ENCODE data around the gene ENOX2. TPM values are rescaled to one million over a fixed set of nuclear protein-coding genes. Genes with fewer than 3 reads are reported as not detected.
"Not testable (repeated sequence)": the region's sequence is repeated elsewhere in the genome, so short reads cannot be mapped to it uniquely, and the experiment has no call there.

Gene ENOX2, protein sequence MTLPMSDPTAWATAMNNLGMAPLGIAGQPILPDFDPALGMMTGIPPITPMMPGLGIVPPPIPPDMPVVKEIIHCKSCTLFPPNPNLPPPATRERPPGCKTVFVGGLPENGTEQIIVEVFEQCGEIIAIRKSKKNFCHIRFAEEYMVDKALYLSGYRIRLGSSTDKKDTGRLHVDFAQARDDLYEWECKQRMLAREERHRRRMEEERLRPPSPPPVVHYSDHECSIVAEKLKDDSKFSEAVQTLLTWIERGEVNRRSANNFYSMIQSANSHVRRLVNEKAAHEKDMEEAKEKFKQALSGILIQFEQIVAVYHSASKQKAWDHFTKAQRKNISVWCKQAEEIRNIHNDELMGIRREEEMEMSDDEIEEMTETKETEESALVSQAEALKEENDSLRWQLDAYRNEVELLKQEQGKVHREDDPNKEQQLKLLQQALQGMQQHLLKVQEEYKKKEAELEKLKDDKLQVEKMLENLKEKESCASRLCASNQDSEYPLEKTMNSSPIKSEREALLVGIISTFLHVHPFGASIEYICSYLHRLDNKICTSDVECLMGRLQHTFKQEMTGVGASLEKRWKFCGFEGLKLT
- 10 to 100 TPM in 1 of 4 donors, 1 to 10 TPM in 3; 3.2 to 14.5 (median 4.8) TPM for polyA plus RNA-seq
- long read RNA-seq, donor 1 = 0 reads
- long read RNA-seq, donor 2, full-length matches to known transcripts = 1 of 1 reads
- long read RNA-seq, donor 2, partial matches to known transcripts = 0 of 1 reads
- long read RNA-seq, donor 2, other reads (novel, unspliced or antisense) = 0 of 1 reads
- long read RNA-seq, donor 3 = 0 reads
- long read RNA-seq, donor 4 = 0 reads
- long read RNA-seq, donor 5 = 0 reads
- long read RNA-seq, donor 6 = 0 reads
- long read RNA-seq, donor 7, full-length matches to known transcripts = 2 of 2 reads
- long read RNA-seq, donor 7, partial matches to known transcripts = 0 of 2 reads
- long read RNA-seq, donor 7, other reads (novel, unspliced or antisense) = 0 of 2 reads
- long read RNA-seq, donor 8 = 0 reads
- long read RNA-seq, donor 9 = 0 reads
- long read RNA-seq, donor 10, full-length matches to known transcripts = 1 of 1 reads
- long read RNA-seq, donor 10, partial matches to known transcripts = 0 of 1 reads
- long read RNA-seq, donor 10, other reads (novel, unspliced or antisense) = 0 of 1 reads

DNA sequence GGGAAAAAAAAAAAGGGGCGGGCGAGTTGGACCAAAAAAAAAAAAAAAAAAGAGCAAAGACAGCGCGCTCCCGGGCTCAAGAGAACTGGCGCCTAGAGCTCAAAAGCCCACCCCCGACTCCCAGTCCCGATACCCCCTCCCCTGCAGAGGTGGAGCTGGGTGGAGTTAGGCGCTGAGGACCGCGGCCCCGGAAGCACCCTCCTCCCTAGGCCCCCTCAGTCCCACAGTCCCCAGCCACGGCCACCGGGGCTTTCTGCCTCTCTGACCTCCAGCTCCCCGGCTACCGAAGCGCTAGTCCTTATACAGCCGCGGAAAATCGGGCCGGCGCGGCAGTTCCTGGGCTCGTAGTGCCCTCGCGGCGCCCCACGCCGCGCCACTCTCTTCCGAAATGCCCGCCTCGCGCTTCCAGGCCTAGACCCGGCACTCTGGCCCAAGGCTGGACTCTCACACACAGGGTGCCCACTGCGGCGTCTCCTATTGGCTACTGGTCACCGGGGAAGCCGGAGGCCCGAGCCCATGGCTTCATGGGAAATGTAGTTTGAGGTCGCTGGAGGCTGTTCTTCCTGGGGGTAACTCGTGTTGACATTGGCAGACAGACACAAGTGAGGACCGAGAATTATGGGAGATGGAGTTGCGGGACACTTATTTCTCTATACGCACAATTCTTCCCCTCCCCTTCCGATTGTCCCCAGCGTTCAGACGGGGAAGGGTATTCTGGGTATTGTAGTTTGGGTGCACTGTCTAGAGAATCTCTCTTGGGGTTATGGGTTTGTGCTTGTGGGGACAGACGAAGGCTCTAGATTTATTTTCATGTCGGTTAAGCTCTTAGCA lies at the start of gene ENOX2:
Gene ENOX2 (minus strand): TSS at position 427 of the 831 bp plus-strand sequence. CDS start 199,993 bp downstream, outside the sequence.
- peak; percentile 94 to 96 for DNase-seq
- no peaks in the 10 kb centered on the region for H3K27me3 ChIP-seq (ENCODE audit: control insufficient read depth in 3 of 3, insufficient read depth in 3 of 3, low read length in 3 of 3)
- peaks cover 0 to 2% (median 0%) of the 10 kb centered on the region in 3 donors for H3K36me3 ChIP-seq (ENCODE audit: control insufficient read depth in 3 of 3, insufficient read depth in 2 of 3, low read depth in 1 of 3, low read length in 3 of 3)
- peak; percentile 97 for FAIRE-seq
- peak within 1 kb of the TSS; percentile 17 to 91 (median 80) for H3K27ac ChIP-seq (ENCODE audit: low read depth in 1 of 3, low read length in 2 of 3)
- 1 to 30% (median 6%) methylated on average over 27 to 47 of the region's 50 CpGs for WGBS, 3 donors
- H3K4me3 ChIP-seq (ENCODE audit: low read depth in 1 of 3, low read length in 3 of 3) = peak within 1 kb of the TSS; percentile 60 to 82 (median 64)
- H3K4me1 ChIP-seq (ENCODE audit: control insufficient read depth in 3 of 3, insufficient read depth in 2 of 3, low read depth in 1 of 3, low read length in 2 of 3) = no peaks in the 10 kb centered on the region
- H3K9me3 ChIP-seq (ENCODE audit: control insufficient read depth in 2 of 2, insufficient read depth in 1 of 2, low read depth in 1 of 2, low read length in 1 of 2) = no peaks in the 10 kb centered on the region

DNA sequence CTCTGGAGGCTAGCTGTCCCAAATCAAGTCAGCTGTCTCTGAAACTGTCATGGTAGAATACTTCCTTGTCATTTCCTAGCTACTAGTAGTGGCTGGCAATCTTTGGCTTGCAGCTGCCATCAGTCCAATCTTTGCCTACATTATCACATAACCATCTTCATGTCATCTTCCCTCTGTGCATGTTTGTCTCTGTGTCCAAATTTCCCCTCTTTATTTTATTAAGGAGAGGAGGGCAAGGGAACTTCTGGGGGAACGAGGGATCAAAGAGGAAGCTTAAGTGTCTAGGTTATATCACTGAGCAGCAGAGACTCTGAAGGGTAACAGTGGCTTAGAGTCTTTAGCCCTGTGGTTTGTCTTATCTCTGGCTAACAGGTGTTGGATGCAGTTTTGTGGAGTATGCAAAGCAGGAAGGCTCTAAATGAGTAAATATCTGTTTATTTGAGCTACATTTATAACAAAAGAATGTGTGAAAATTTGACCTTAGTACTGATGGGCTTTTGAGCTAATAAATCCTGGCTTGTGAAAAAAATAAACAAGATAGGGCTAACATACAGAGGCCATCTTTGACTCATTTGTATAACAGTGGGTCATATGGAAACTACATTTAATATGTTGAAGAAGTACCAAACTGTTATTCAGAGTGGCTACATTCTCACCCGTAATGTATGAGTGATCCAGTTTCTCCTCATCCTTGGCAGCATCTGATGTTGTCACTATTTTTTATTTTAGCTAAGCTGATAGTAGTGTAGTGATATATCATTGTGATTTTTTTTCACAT lies 49.4 kb upstream of the ENOX2 start:
- H3K36me3 ChIP-seq (ENCODE audit: control insufficient read depth in 3 of 3, insufficient read depth in 2 of 3, low read depth in 1 of 3, low read length in 3 of 3) = no peaks in the 10 kb centered on the region
- no peak for DNase-seq
- no peak for FAIRE-seq
- 48 to 52% (median 52%) methylated on average over 2 of the region's 2 CpGs for WGBS, 3 donors
- peaks cover 0 to 3% of the 10 kb centered on the region in 2 donors for H3K9me3 ChIP-seq (ENCODE audit: control insufficient read depth in 2 of 2, insufficient read depth in 1 of 2, low read depth in 1 of 2, low read length in 1 of 2)
- H3K4me1 ChIP-seq (ENCODE audit: control insufficient read depth in 3 of 3, insufficient read depth in 2 of 3, low read depth in 1 of 3, low read length in 2 of 3) = no peaks in the 10 kb centered on the region
- H3K4me3 ChIP-seq (ENCODE audit: low read depth in 1 of 3, low read length in 3 of 3) = no peak overlapping the region
- H3K27me3 ChIP-seq (ENCODE audit: control insufficient read depth in 3 of 3, insufficient read depth in 3 of 3, low read length in 3 of 3) = no peaks in the 10 kb centered on the region
- no peak overlapping the region for H3K27ac ChIP-seq (ENCODE audit: low read depth in 1 of 3, low read length in 2 of 3)

DNA sequence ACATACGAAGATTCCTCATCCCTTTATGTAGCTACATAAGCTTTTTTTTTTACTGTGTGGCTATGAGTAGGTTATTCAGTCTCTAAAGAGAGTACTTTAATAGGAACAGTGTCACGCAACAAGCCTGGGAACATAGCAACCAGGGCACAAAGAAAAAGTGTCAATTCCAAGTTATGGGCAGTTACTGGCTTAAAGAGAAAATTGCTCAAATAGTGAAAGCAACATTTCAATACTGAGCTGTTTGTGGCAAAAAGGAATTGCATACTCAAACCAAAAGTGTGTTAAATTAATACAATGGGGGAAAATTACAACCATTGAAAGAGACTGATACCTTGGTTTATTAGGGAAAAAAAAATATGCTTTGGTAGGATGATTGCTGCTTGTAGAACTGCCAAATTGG lies 41.2 kb upstream of the ENOX2 start:
- H3K4me1 ChIP-seq (ENCODE audit: control insufficient read depth in 3 of 3, insufficient read depth in 2 of 3, low read depth in 1 of 3, low read length in 2 of 3) = no peaks in the 10 kb centered on the region
- no peak overlapping the region for H3K4me3 ChIP-seq (ENCODE audit: low read depth in 1 of 3, low read length in 3 of 3)
- WGBS, 3 donors = 43 to 66% (median 66%) methylated on average over 2 of the region's 2 CpGs
- DNase-seq (no peak), FAIRE-seq (no peak)
- H3K36me3 ChIP-seq (ENCODE audit: control insufficient read depth in 3 of 3, insufficient read depth in 2 of 3, low read depth in 1 of 3, low read length in 3 of 3) = no peaks in the 10 kb centered on the region
- no peaks in the 10 kb centered on the region for H3K27me3 ChIP-seq (ENCODE audit: control insufficient read depth in 3 of 3, insufficient read depth in 3 of 3, low read length in 3 of 3)
- H3K27ac ChIP-seq (ENCODE audit: low read depth in 1 of 3, low read length in 2 of 3) = no peak overlapping the region
- H3K9me3 ChIP-seq (ENCODE audit: control insufficient read depth in 2 of 2, insufficient read depth in 1 of 2, low read depth in 1 of 2, low read length in 1 of 2) = peaks cover 0 to 3% of the 10 kb centered on the region in 2 donors

DNA sequence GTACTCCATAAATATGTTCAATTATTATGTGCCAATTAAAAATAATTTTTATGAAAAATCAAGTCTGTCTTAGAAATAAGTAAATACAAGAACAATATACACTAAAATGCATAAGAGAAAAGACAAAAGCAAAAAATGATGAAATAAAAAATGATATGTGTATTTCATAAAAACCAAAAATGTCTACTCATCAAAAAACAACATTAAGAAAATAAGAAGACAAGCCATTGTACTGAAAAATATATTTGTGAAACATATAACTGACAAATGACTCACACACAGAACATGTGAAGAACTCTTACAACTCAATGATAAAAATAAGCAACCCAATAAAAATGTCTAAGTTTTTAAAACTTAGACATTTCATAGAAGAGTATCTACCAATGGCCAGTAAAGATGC lies 34.1 kb upstream of the ENOX2 start:
- H3K36me3 ChIP-seq (ENCODE audit: control insufficient read depth in 3 of 3, insufficient read depth in 2 of 3, low read depth in 1 of 3, low read length in 3 of 3) = no peaks in the 10 kb centered on the region
- no peak overlapping the region for H3K4me3 ChIP-seq (ENCODE audit: low read depth in 1 of 3, low read length in 3 of 3)
- H3K9me3 ChIP-seq (ENCODE audit: control insufficient read depth in 2 of 2, insufficient read depth in 1 of 2, low read depth in 1 of 2, low read length in 1 of 2) = no peaks in the 10 kb centered on the region
- FAIRE-seq (peak; percentile 44), DNase-seq (no peak)
- no peaks in the 10 kb centered on the region for H3K27me3 ChIP-seq (ENCODE audit: control insufficient read depth in 3 of 3, insufficient read depth in 3 of 3, low read length in 3 of 3)
- no peaks in the 10 kb centered on the region for H3K4me1 ChIP-seq (ENCODE audit: control insufficient read depth in 3 of 3, insufficient read depth in 2 of 3, low read depth in 1 of 3, low read length in 2 of 3)
- no peak overlapping the region for H3K27ac ChIP-seq (ENCODE audit: low read depth in 1 of 3, low read length in 2 of 3)

DNA sequence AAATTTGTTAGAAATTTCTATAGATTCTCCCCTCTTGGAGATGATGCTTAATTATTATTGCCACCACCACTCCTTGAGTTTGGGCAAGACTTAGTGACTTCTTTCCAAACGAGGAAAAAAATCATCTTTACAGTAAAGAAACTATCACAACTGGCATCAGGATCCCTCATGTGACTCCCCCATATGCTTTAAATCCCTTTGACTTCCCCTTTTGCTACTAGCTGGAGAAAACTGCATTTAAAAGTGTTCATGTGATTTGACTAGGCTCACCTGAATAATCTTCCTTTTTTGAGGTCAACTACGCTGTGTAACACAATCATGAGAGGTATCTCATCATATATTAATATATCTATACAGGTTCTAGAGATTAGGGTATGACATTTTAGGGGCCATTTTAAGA lies 30.3 kb upstream of the ENOX2 start:
- H3K9me3 ChIP-seq (ENCODE audit: control insufficient read depth in 2 of 2, insufficient read depth in 1 of 2, low read depth in 1 of 2, low read length in 1 of 2) = no peaks in the 10 kb centered on the region
- FAIRE-seq (no peak), DNase-seq (no peak)
- H3K27ac ChIP-seq (ENCODE audit: low read depth in 1 of 3, low read length in 2 of 3) = no peak overlapping the region
- H3K36me3 ChIP-seq (ENCODE audit: control insufficient read depth in 3 of 3, insufficient read depth in 2 of 3, low read depth in 1 of 3, low read length in 3 of 3) = no peaks in the 10 kb centered on the region
- H3K4me1 ChIP-seq (ENCODE audit: control insufficient read depth in 3 of 3, insufficient read depth in 2 of 3, low read depth in 1 of 3, low read length in 2 of 3) = no peaks in the 10 kb centered on the region
- no peaks in the 10 kb centered on the region for H3K27me3 ChIP-seq (ENCODE audit: control insufficient read depth in 3 of 3, insufficient read depth in 3 of 3, low read length in 3 of 3)
- WGBS, 3 donors = 67 to 71% (median 69%) methylated on average over 2 of the region's 2 CpGs
- H3K4me3 ChIP-seq (ENCODE audit: low read depth in 1 of 3, low read length in 3 of 3) = no peak overlapping the region

DNA sequence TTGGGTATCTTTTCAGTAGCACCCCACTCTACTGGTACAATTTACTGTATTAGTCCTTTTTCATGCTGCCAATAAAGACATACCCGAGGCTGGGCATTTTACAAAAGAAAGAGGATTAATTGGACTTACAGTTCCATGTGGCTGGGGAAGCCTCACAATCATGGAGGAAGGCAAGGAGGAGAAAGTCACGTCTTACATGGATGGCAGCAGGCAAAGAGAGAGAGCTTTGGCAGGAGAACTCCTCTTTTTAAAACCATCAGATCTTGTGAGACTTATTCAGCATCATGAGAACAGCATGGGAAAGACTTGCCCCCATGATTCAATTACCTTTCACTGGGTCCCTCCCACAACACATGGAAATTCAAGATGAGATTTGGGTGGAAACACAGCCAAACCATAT lies 17.4 kb upstream of the ENOX2 start:
- not testable (repeated sequence) for FAIRE-seq

DNA sequence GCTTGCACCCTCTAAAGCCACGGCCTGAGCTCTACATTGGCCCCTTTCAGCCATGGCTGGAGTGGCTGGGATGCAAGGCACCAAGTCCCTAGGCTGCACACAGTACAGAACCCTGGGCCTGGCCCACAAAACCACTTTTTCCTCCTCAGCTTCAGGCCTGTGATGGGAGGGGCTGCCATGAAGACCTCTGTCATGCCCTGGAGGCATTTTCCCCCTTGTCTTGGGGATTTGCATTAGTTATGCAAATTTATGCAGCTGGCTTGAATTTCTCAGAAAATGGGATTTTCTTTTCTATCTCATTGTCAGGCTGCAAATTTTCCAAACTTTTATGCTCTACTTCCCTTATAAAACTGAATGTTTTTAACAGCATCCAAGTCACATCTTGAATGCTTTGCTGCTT lies 16.7 kb upstream of the ENOX2 start:
- not testable (repeated sequence) for FAIRE-seq
- WGBS, 3 donors = 11 to 44% (median 22%) methylated on average over 1 of the region's 1 CpG

More for the DNA sequence above, 17.4 kb upstream of the ENOX2 start:
- not testable (repeated sequence) for DNase-seq; H3K9me3 ChIP-seq (ENCODE audit: control insufficient read depth in 2 of 2, insufficient read depth in 1 of 2, low read depth in 1 of 2, low read length in 1 of 2); H3K36me3 ChIP-seq (ENCODE audit: control insufficient read depth in 3 of 3, insufficient read depth in 2 of 3, low read depth in 1 of 3, low read length in 3 of 3); H3K4me1 ChIP-seq (ENCODE audit: control insufficient read depth in 3 of 3, insufficient read depth in 2 of 3, low read depth in 1 of 3, low read length in 2 of 3); H3K27me3 ChIP-seq (ENCODE audit: control insufficient read depth in 3 of 3, insufficient read depth in 3 of 3, low read length in 3 of 3); H3K4me3 ChIP-seq (ENCODE audit: low read depth in 1 of 3, low read length in 3 of 3); H3K27ac ChIP-seq (ENCODE audit: low read depth in 1 of 3, low read length in 2 of 3)
- WGBS, 3 donors = 42 to 70% (median 65%) methylated on average over 2 of the region's 2 CpGs

More for the DNA sequence above, 16.7 kb upstream of the ENOX2 start:
- not testable (repeated sequence) for H3K36me3 ChIP-seq (ENCODE audit: control insufficient read depth in 3 of 3, insufficient read depth in 2 of 3, low read depth in 1 of 3, low read length in 3 of 3); H3K4me1 ChIP-seq (ENCODE audit: control insufficient read depth in 3 of 3, insufficient read depth in 2 of 3, low read depth in 1 of 3, low read length in 2 of 3); DNase-seq; H3K9me3 ChIP-seq (ENCODE audit: control insufficient read depth in 2 of 2, insufficient read depth in 1 of 2, low read depth in 1 of 2, low read length in 1 of 2); H3K27ac ChIP-seq (ENCODE audit: low read depth in 1 of 3, low read length in 2 of 3); H3K4me3 ChIP-seq (ENCODE audit: low read depth in 1 of 3, low read length in 3 of 3); H3K27me3 ChIP-seq (ENCODE audit: control insufficient read depth in 3 of 3, insufficient read depth in 3 of 3, low read length in 3 of 3)

All from small intestine (tissue), 16 donors.